Right cardiac atrium (tissue), 5 donors: ENCODE data around the gene PRKAG1. TPM values are rescaled to one million over a fixed set of nuclear protein-coding genes. Genes with fewer than 3 reads are reported as not detected.

Experiments
- ATAC-seq, 2 donors: fragments of 200-7000 bp; cut with Tn5 transposase; one replicate each; pipeline versions ENCODE4 v1.8.0 to v1.9.1; 2020; ENCODE audit warnings: moderate library complexity in 2 of 2, mild to moderate bottlenecking in 1 of 2
- DNase-seq, 3 donors: peaks; one replicate each; pipeline ENCODE4 v3.0.0-alpha.2; 2020
- H3K27ac ChIP-seq: one replicate; pipeline ENCODE4 v1.5.1; 2013; ENCODE audit warnings: mild to moderate bottlenecking, low read length, control low read depth, moderate library complexity
- H3K27me3 ChIP-seq: one replicate; pipeline ENCODE4 v1.6.1; 2013; ENCODE audit not compliant: control insufficient read depth, insufficient read depth
- H3K4me1 ChIP-seq: one replicate; pipeline ENCODE4 v1.6.1; 2013; ENCODE audit warnings: low read length; ENCODE audit not compliant: control insufficient read depth, insufficient read depth
- H3K4me3 ChIP-seq: one replicate; pipeline ENCODE4 v1.5.1; 2013; ENCODE audit warnings: low read length, control low read depth
- H3K9me3 ChIP-seq: one replicate; pipeline ENCODE4 v1.6.1; 2013; ENCODE audit warnings: low read length; ENCODE audit not compliant: control insufficient read depth
- WGBS: extraction: QIAGEN DNeasy Blood & Tissue Kit; methylation state at CpG from one replicate; pipeline ENCODE4 v1.1.7; 2013; 5-methylcytosine and 5-hydroxymethylcytosine counted together
- intact Hi-C, 4 donors: fragments of 100-400 bp; cut with DNase I; formaldehyde crosslinking; loops; one replicate each; pipeline versions ENCODE4 v1.11.0 to v1.14.0; 2022 to 2023
- polyA plus RNA-seq: library from polyadenylated mRNA; stranded (reverse); fragments of 200-250 nt; gene quantifications from one replicate; pipeline ENCODE4 v1.2.3, GENCODE V29; 2013
- total RNA-seq, 4 donors: library from RNA; stranded (reverse); fragmentation: NEBNext Ultra II Directional; extraction: Animal tissue kit (Norgen Biotek cat#: 25700); gene quantifications; one replicate each; pipeline ENCODE4 v1.2.1, GENCODE V29; 2021
- donor health status: healthy with polysubstance abuse.
- donor health status: DM: no; HTN: yes; CAD: no.
- donor health status: DM: no; HTN: no; CAD: no.
- donor health status: DM: no; HTN: yes; CAD: no; lungs with severe emphysema.
- donor health status: DM: yes; HTN: yes; CAD: no.

Gene PRKAG1
- total and polyA plus RNA-seq, 5 donors, result 65.7 to 88.9 (median 77.9) TPM

GRCh38 chr12:49049566-49050224, 31.1 kb upstream of the PRKAG1 start:
- no peaks in the 10 kb centered on the region for H3K27me3 ChIP-seq
- H3K27ac ChIP-seq, result no peak overlapping the region
- intact Hi-C loops, result no loop called here
- WGBS, result 70% methylated on average over 20 of the region's 20 CpGs
- no peak overlapping the region for H3K4me3 ChIP-seq
- ATAC-seq, result peak; percentile 8 to 16
- H3K4me1 ChIP-seq, result no peaks in the 10 kb centered on the region
- no peak for DNase-seq
- no peaks in the 10 kb centered on the region for H3K9me3 ChIP-seq

- ATAC-seq (no peak), DNase-seq (peak in 1 of 3 donors; percentile 14)
- no peak overlapping the region for H3K4me3 ChIP-seq
- H3K27me3 ChIP-seq, result no peaks in the 10 kb centered on the region
- H3K27ac ChIP-seq, result no peak overlapping the region
- no peaks in the 10 kb centered on the region for H3K4me1 ChIP-seq
- 91% methylated on average over 10 of the region's 10 CpGs for whole genome bisulfite sequencing
- H3K9me3 ChIP-seq, result no peaks in the 10 kb centered on the region
- intact Hi-C loops, result no loop called here
Measured at GRCh38 chr12:49048953-49049352, 30.4 kb upstream of the PRKAG1 start.

- H3K27me3 ChIP-seq, result no peaks in the 10 kb centered on the region
- intact Hi-C loops, result no loop called here
- no peaks in the 10 kb centered on the region for H3K9me3 ChIP-seq
- H3K4me1 ChIP-seq, result no peaks in the 10 kb centered on the region
- peak in 2 of 3 donors; percentile 21 to 34 for DNase-seq
- no peak overlapping the region for H3K4me3 ChIP-seq
- no peak for ATAC-seq
- 89% methylated on average over 12 of the region's 12 CpGs for WGBS
- no peak overlapping the region for H3K27ac ChIP-seq
Measured at GRCh38 chr12:49046129-49046895, 27.7 kb upstream of the PRKAG1 start.

- peak in 2 of 3 donors; percentile 17 to 33 for DNase-seq
- intact Hi-C loops, result no loop called here
- Histone ChIP-seq H3K27ac (no peak overlapping the region), H3K4me1 (no peaks in the 10 kb centered on the region), H3K4me3 (no peak overlapping the region), H3K27me3 (no peaks in the 10 kb centered on the region), H3K9me3 (no peaks in the 10 kb centered on the region)
- no peak for ATAC-seq
- WGBS, result 96% methylated on average over 12 of the region's 12 CpGs
Measured at GRCh38 chr12:49044660-49045059, 26.1 kb upstream of the PRKAG1 start.

GRCh38 chr12:49043856-49044258, 25.3 kb upstream of the PRKAG1 start:
- Histone ChIP-seq H3K9me3 (no peaks in the 10 kb centered on the region), H3K4me1 (no peaks in the 10 kb centered on the region), H3K4me3 (no peak overlapping the region), H3K27ac (no peak overlapping the region), H3K27me3 (no peaks in the 10 kb centered on the region)
- peak; percentile 64 to 90 (median 79) for DNase-seq
- 57% methylated on average over 11 of the region's 11 CpGs for WGBS
- ATAC-seq, result peak; percentile 4 to 13
- intact Hi-C loops, result no loop called here

- H3K4me1 ChIP-seq, result no peaks in the 10 kb centered on the region
- DNase-seq (peak in 1 of 3 donors; percentile 16), ATAC-seq (no peak)
- H3K9me3 ChIP-seq, result no peaks in the 10 kb centered on the region
- H3K27ac ChIP-seq, result no peak overlapping the region
- intact Hi-C loops, result no loop called here
- H3K4me3 ChIP-seq, result no peak overlapping the region
- H3K27me3 ChIP-seq, result no peaks in the 10 kb centered on the region
- 93% methylated on average over 4 of the region's 4 CpGs for WGBS
Measured at GRCh38 chr12:49043241-49043640, 24.7 kb upstream of the PRKAG1 start.

- DNase-seq, result peak in 2 of 3 donors; percentile 43 to 53
- 89% methylated on average over 18 of the region's 18 CpGs for WGBS
- no peaks in the 10 kb centered on the region for H3K9me3 ChIP-seq
- H3K27me3 ChIP-seq, result no peaks in the 10 kb centered on the region
- H3K4me3 ChIP-seq, result no peak overlapping the region
- no peaks in the 10 kb centered on the region for H3K4me1 ChIP-seq
- H3K27ac ChIP-seq, result no peak overlapping the region
- intact Hi-C loops, result no loop called here
- no peak for ATAC-seq
Measured at GRCh38 chr12:49041881-49042484, 23.4 kb upstream of the PRKAG1 start.

- Histone ChIP-seq H3K27ac (no peak overlapping the region), H3K4me3 (no peak overlapping the region), H3K27me3 (no peaks in the 10 kb centered on the region), H3K9me3 (no peaks in the 10 kb centered on the region), H3K4me1 (no peaks in the 10 kb centered on the region)
- ATAC-seq (peak in 1 of 2 donors; percentile 4), DNase-seq (peak in 2 of 3 donors; percentile 12 to 67)
- intact Hi-C loops, result no loop called here
- WGBS, result 93% methylated on average over 31 of the region's 31 CpGs
Measured at GRCh38 chr12:49041036-49041880, 22.7 kb upstream of the PRKAG1 start.

- DNase-seq (peak; percentile 9 to 44 (median 39)), ATAC-seq (peak in 1 of 2 donors; percentile 2)
- H3K27me3 ChIP-seq, result no peaks in the 10 kb centered on the region
- H3K4me3 ChIP-seq, result no peak overlapping the region
- no peaks in the 10 kb centered on the region for H3K4me1 ChIP-seq
- WGBS, result 91% methylated on average over 14 of the region's 14 CpGs
- intact Hi-C loops, result no loop called here
- no peak overlapping the region for H3K27ac ChIP-seq
- H3K9me3 ChIP-seq, result no peaks in the 10 kb centered on the region
Measured at GRCh38 chr12:49040364-49040855, 21.8 kb upstream of the PRKAG1 start.

GRCh38 chr12:49039421-49040363, 21.1 kb upstream of the PRKAG1 start:
- Histone ChIP-seq H3K27me3 (no peaks in the 10 kb centered on the region), H3K4me1 (no peaks in the 10 kb centered on the region), H3K4me3 (no peak overlapping the region), H3K27ac (no peak overlapping the region), H3K9me3 (no peaks in the 10 kb centered on the region)
- WGBS, result 93% methylated on average over 30 of the region's 30 CpGs
- DNase-seq, result peak in 2 of 3 donors; percentile 33 to 48
- ATAC-seq, result no peak
- intact Hi-C loops, result no loop called here
